NK-92 (cell line): ENCODE results near the gene ERO1A.

Source experiments
- DNase-seq: peaks from one replicate; lab custom pipeline; 2025; ENCODE audit not compliant: unreplicated experiment; lab: John Stamatoyannopoulos, UW

ERO1A gene

DNA sequence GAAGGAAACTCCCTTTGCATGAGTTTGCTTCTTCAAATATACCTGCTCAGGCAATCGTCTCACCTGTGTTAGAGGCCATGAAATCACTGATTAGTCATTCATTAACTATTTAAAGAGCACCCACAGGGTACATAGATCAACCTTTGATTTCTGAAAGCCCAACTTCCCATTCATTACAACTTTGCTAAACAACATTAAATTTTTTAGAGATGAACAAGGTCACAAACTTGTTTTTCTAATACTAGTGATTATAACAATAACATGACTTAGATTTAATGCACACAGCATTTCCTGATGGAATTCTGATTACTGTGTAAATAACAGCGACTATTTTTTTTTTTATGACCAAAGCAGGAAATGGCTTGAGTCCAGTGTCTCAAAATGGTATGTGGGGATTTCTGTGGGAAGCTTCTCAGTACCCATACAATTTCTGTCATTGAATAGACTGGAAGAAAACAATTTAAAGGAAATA is 5.4 kb upstream of the ERO1A start:
- DNase-seq = no peak

DNA sequence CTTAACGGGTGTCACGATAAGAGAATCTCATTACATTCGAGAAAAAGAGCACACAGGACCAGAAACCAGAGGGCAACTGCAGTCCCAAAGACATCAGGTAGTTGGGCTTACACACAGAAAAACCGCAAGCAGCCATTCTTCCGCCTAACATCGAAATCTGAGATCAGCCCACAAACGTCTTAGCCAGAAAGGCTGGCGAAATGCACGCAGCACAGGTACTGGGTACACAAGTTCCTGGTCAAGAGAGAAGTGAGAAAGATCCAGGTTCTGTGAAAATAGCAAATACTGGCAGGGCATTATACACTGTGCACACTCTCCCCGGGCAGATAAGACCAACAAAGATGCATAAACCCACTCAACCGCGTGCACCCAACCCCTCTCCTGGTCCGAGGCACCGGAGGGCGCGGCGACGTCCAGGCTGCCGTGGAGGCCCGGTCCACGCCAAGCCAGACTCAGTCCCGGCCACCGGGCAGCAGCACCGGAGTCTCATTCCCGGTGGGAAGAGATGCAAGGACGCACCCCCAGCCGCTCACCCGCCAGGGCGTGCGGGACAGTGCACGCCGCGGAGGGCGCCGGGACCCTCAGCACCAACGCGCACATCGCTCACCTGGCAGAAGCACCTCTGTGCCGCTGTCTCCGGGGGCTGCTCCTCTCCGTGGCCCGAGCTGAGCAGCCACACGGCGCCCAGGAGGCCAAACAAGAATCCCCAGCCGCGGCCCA is 437 bp downstream of the ERO1A start:
- DNase-seq = no peak

DNA sequence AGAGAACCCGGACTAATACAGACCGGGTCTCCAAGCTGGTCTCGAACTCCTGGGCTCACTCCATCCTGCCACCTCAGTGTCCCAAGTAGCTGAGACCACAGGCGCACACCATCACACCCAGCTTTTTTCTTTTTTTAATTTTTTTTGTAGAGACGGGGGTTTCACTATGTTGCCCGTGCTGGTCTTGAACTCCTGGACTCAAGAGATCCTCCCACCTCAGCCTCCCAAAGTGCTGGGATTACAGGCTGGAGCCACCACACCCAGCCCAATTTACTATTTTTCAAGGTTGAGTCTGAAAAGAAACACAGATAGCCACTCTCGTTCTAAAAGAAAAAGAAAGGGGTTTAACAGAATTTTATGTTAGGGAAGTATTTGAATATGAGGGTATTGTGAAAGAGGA is 1.8 kb downstream of the ERO1A start:
- no peak for DNase-seq

DNA sequence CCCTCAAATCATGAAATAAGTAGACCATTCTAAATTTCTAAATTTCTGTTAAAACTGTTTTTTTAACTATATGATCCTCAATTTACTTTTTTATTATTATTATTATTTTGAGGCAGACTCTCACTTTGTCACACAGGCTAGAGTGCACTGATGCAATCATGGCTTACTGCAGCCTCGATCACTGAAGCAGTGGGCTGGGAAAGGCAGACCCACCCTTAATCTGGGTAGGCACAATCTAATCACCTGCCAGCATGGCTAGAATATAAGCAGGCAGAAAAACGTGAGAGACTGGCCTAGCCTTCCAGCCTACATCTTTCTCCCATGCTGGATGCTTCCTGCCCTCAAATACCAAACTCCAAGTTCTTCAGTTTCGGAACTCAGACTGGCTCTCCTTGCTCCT is 2.3 kb downstream of the ERO1A start:
- DNase-seq = no peak

DNA sequence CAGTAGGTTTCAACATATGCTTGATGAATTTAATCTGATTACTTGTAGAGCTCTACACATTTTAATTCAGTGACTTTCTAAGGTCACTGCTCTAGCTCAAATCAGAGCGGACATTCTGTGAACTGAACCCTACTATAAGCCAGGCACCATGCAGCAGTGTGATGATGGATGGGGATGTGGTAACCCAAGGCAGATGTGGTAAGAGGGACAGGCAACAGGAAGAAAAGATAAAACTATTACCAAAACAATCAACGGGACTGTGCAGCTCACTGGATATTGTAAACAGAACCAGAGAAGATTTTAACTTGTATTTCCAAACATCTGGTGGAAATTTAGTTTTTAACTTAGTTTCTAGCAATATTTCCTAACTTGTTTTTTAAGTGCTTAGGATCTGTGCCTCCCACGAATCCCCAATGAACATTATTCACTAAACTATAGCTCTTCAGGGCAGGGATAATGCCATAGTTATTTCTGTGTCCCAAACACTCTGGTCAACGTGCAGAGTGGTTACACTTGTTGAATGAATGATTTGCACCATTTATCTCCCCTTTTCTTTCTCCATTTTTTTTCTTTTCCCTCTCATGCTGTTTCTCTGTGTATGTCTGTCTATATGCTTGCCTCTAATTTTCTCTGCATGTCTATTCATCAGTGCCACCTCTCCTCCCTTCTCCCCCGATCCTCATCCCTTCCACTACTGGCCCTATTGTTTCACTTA is 3.0 kb downstream of the ERO1A start:
- DNase-seq = no peak

DNA sequence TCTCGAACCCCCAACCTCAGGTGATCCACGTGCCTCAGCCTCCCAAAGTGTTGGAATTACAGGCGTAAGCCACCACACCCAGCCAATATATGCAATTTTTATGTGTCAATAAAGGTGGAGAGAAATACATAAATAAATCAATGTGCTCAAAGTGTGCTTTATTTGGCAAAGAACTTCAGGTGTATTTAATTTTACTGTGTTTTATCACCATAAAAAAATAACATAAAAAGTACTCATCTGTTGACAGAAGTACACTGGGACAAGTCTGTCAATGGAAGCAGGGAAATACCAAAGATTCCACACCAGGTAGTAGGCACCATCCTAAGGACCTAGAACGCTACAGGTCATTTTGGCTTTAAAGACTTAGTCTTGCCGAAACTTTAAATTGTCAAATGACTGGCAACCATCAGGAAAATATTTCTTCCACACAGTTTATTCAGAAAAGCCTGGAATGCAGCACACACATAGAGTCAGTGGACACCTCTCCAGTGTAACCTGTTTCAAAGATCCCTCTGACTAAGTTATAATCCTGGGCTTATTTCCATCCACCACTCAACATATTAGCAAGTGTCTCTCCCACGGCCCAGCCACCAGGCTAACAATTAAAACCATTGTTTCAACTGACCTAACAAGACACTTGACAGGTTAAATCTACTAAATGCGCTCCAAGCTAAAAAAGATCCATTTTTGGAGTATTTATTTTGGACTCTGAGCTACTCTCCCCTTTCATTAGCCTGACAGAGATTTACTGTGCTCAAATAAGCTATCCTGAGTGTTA is 4.2 kb downstream of the ERO1A start:
- no peak for DNase-seq

DNA sequence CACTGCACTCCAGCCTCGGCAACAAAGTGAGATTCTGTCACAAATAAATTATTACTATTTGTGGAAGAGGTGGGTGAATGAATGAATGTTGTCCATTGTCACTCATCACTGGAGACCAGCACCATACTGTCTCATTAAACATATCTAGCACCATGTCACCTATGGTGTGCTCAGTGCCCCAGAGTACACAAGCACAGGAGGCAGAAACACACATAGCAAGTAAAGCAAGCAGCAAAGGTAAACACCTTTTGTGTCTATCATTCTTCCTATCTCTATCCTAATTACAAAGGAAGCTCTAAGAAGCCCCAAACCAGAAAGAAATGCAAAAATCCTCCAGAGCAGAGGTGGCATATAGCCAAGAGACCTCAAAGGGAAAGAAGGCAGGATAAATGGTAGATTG is 9.2 kb downstream of the ERO1A start:
- no peak for DNase-seq

DNA sequence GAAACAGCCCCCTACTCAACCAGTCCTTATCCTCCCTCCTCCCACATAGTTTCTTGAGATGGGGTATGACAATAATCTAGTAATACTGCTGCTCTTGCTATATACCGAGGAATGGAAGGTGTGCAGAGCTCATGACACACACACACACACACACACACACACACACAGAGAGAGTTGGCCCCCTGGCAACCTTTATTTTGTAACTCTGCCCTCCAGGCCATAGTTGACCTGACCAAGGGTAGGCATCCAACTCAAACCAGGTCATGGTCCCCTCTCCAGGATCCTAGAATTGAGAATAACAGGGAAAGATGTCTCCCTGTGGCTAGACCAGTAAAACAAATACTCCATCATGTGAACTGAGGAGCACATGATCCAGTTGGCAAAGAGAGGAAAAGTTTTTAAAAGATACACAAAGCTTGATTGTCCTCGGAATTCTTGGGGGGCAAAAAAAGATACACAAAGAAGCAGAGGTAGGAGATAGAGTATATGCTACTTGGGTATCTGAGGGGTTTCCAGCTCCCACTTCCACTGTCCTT is 11.3 kb downstream of the ERO1A start:
- DNase-seq = no peak

DNA sequence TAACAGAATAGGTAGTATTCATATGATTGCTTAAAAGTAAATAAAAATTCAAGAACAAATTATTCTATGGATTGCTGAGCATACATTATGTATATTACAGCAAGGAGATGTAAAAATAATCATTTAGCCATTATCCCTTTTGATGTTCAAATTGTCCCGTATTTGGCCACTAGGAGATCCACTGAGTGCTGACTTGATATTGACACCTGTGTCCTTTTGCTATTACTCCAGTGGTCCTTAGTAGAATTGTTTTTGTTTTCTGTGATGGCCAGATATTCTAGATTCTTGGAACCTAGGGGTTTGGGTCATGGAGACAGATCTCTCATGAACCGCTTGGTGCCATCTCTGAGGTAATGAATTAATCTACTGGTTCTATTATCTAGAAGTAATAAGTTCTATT is 16.8 kb downstream of the ERO1A start:
- DNase-seq = no peak

DNA sequence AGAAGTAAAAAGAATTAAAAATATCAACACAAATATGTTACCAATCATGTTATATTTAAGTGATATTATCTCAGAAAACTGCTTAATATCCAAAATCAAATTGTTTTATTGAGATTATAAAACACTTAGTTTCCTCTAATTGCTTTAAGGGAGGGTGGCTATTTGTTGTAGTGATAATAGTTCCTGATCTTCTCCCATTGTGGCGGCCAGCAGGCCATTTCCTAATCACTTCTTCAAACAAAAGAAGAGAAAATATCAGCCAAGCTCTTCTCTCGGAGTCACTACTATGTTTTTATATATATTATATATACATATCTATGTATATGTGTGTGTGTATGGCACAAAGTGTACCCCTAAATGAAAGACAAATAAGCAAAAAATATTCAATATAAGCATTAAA is 31.5 kb downstream of the ERO1A start:
- no peak for DNase-seq

DNA sequence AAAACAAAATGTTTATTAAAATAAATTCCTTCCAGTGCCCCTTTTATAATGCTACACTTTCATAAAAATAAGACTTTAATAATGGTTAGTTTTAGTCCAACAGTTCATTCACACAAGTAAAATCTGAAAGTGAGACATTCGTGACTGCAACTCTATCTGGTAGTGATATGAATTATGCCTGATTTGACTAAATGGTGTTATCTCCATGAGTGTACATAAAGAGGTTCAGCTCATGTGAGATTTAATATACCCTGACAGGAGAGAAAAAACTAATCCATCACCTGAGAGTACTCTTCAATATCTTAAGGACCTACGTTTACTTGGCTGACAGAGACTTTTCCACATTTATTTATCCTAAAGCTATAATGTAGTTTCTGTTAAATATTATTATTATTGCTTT is 34.0 kb downstream of the ERO1A start:
- DNase-seq = no peak

DNA sequence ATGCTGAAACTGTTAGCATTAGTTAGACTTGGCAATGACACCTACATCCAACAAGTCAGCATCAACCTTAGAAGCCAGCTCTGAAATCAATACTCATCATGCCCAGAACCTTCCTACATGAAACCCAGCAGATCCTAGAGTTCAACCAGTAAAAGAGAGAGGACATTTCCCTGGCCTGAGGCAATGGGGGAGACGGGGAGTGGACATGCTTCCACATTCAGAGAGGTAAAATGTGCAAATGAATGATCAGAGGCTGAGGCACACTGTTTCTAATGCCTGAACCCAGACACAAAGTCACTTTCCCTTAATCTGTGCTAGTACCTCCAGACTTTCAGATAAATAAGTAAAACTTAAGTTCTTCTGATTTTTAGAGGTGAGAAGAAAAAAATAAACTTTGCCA is 34.5 kb downstream of the ERO1A start:
- DNase-seq = no peak

DNA sequence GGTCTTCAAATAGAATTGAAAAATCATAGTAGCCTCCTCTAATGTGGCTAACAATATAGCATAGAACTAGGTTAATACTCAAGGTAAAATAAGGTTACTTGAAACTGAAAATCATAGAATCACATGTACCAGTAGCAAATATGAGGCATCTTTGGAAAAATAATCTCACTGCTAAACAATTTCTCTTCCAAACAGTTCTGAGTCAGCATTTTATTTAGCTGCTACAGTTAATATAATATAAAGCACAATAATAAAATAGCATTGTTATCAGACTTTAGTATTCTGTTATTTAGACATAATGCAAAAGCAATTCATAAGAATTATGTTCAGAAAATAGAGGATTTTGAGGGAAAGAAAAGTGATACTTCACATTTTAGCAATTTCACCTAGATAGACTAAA is 35.0 kb downstream of the ERO1A start:
- DNase-seq = no peak

DNA sequence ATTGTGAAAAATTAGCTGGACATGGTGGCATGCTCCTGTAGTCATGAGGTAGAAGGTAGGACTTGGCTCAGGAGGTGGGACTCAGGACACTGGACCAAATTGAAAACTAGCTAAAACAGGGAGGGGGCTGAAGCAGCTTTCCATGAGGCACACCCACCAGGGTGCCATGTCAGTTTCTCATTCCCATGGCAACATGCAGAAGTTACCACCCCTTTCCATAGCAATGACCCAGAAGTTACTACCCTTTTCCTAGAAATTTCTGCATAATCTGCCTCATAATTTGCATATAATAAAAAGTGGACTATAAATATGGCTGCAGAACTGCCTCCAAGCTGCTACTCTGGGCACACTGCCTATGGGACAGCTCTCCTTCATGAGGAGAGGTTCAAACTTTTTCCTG is 38.5 kb downstream of the ERO1A start:
- DNase-seq = no peak

DNA sequence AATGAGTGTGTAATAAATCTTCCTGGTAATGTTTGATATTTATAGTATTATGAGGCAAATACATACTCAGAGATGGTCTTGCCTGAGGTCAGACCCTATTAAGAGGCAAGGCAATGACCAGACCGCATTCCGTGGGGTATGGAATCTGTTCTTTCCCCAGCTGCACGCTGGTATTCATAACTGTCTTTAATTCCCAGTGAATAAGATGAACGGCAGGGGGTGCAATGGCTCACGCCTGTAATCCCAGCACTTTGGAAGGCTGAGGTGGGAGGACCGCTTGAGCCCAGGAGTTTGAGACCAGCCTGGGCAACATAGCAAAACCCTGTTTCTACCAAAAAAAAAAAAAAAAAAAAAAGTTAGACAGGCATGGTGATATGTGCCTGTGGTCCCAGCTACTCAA is 44.6 kb downstream of the ERO1A start:
- DNase-seq = no peak

DNA sequence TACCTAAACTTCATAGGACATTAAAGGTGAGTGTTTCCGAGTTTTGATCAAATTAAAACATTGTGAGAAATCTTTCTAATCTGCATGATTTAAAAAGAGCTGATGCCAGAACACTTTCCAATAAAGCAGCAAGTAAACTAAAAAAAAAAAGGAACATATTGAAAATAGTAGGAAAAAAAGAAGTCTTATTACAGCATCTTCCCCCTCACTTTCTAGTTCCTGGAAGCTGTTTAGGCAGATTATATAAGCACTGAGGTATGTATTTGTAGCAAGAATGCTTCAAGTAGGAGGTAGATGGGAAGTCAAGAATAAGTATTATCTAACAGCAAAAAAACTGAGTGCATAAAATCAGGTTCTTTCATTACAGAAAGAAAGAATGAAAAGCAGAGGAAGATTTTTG is 45.8 kb downstream of the ERO1A start:
- DNase-seq = no peak

DNA sequence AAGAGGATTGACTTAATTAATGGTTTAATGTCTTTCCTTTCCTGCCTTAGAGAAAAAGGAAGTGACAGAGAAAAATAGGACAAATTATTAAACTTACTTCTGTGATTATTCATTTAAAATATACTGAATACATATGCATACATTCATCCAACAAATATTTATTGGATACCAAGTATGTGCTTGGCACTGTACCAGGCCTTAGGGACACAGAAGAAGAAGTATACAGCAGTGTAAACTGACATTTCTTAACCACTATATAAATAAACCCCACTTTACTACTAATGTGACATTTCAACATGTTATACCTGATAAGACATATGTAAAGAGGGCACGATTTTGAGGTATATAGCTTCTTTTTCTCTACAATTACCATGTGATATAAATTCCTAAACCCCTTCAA is 53.6 kb downstream of the ERO1A start:
- DNase-seq = no peak

DNA sequence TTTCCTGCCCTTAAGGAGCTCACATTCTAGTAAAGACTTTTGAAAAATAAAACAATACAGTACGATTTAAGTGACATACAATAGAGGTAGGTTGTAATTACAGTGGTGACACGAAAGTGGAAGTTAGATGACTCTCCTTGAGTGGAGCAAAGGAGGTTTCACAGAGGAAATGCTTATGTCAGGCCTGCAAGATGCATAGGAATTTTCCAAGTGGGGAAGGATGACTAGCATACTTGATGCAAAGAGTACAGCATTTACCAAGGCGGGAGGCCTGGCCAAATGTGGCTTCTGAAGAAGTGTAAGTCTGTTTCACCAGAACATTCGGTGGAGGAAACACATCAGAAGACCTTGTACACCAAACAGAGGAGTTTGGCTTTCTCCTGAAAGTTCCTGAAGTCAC is 55.2 kb downstream of the ERO1A start:
- DNase-seq = no peak

DNA sequence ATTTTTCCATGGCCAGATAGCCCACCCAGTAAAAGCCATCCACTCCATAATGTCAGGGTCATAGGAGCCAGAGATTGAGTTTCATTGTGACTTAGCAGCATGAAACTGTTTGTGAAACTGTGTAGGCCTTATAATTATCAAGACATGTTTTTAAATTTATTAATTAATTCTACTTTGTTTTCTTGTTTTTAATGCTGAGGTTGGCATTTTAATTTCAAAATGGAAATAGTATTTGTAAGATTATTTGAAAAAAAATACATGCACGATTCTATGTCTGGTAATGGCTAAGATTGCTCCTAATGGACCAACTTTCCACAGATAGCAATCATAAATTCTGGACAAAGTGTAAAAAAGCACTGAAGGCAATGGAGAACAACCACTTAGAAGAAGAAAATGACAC is 75.7 kb downstream of the ERO1A start:
- DNase-seq = no peak

DNA sequence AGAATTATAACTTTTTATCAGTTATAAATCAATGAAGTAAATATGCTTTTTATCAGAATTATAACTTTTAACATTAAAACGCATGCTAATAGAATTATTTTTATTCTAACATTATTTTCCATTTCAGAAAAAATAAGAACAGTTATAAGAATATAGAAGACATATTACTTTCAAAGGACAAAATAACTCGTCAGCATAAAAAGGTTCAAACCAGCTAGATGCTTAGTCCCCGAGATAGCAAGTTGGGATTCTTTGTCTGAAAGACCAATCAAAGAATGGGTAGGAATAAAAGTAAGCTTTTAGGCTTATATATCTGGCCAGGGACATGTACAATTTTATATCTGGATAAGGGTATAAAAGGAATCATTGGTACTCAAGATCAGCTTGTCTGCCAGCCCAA is 76.8 kb downstream of the ERO1A start:
- no peak for DNase-seq

DNA sequence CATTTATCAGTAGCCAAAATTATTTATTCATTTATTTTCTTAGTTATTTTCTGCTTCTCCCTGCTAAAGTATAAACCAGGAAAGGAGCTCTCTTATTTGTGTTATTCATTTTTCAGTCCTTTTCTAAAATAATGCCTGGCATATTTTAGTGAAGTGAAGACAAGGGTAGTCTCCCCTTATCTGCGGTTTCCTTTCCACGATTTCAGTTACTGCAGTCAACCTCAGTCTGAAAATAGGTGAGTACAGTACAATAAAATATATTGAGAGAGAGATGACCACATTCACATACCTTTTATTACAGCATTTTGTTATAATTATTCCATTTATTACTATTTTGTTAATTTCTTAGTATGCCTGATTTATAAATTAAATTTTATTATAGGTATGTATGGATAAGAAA is 85.2 kb downstream of the ERO1A start:
- DNase-seq = no peak
